GM23338 (cell line): ENCODE measurements around the gene GLRA1. TPM values are rescaled to one million over a fixed set of nuclear protein-coding genes. Genes with fewer than 3 reads are reported as not detected.

ENCODE experiments used
- CREB1 ChIP-seq: fragments of 250-450 bp; sonication (Bioruptor Pico); IDR thresholded peaks from 2 replicates; pipeline ENCODE4 v1.5.0; 2020; ENCODE audit warnings: low read depth, mild to moderate bottlenecking, moderate library complexity
- CTCF ChIP-seq, 2 experiments: fragments of 200-600 bp in 1 of 2; sonication (generic) in 1 of 2; conservative IDR thresholded peaks; 2 replicates each; pipeline versions ENCODE4 v1.5.1 to v1.6.1; 2016 to 2017; ENCODE audit warnings: antibody characterized with exemption in 2 of 2, low read depth in 2 of 2, mild to moderate bottlenecking in 2 of 2, moderate library complexity in 1 of 2
- EZH2 ChIP-seq: fragments of 200-600 bp; sonication (generic); IDR thresholded peaks from one replicate; pipeline ENCODE4 v1.8.0; 2017; ENCODE audit warnings: antibody characterized with exemption, mild to moderate bottlenecking, low read depth; ENCODE audit not compliant: unreplicated experiment
- EZH2phosphoT487 ChIP-seq: fragments of 200-600 bp; sonication (generic); IDR thresholded peaks from one replicate; pipeline ENCODE4 v1.8.1; 2018; ENCODE audit warnings: antibody characterized with exemption; ENCODE audit not compliant: unreplicated experiment
- JUNB ChIP-seq: IDR thresholded peaks from one replicate; pipeline ENCODE4 v1.6.1; 2016; ENCODE audit warnings: antibody characterized with exemption; ENCODE audit not compliant: unreplicated experiment
- NANOG ChIP-seq: IDR thresholded peaks from 2 replicates; pipeline ENCODE4 v1.6.1; 2016; ENCODE audit warnings: antibody characterized with exemption, borderline replicate concordance
- POLR2AphosphoS5 ChIP-seq: IDR thresholded peaks from 2 replicates; pipeline ENCODE4 v1.6.1; 2016; ENCODE audit warnings: antibody characterized with exemption, low read depth
- STAT1 ChIP-seq: IDR thresholded peaks from one replicate; pipeline ENCODE4 v1.6.1; 2016; ENCODE audit warnings: antibody characterized with exemption; ENCODE audit not compliant: unreplicated experiment
- ZNF114 ChIP-seq: fragments of 250-450 bp; sonication (Bioruptor Pico); IDR thresholded peaks from 2 replicates; pipeline ENCODE4 v1.5.0; 2020; ENCODE audit warnings: mild to moderate bottlenecking, moderate library complexity
- ZNF331 ChIP-seq: fragments of 250-450 bp; sonication (Bioruptor Pico); IDR thresholded peaks from 2 replicates; pipeline ENCODE4 v1.5.0; 2020; ENCODE audit warnings: low read depth, mild to moderate bottlenecking, moderate library complexity
- polyA plus RNA-seq: library from polyadenylated mRNA; unstranded; fragments of >200 nt; fragmentation: Nextera tagmentation; extraction: Ambion mirVana; gene quantifications from 2 replicates; pipeline ENCODE4 v1.2.1, GENCODE V29; 2016
- total RNA-seq: library from RNA; depleted of rRNA; stranded (reverse); fragments of >200 nt; shearing (Covaris generic); gene quantifications from 2 replicates; pipeline ENCODE4 v1.2.3, GENCODE V29; 2014
- TF ChIP-seq, protein P1 (sequence below): fragments of 250-450 bp; sonication (Bioruptor Pico); IDR thresholded peaks from 2 replicates; pipeline ENCODE4 v1.5.0; 2020; ENCODE audit warnings: mild to moderate bottlenecking, moderate library complexity

GLRA1 gene
- total and polyA plus RNA-seq, 2 experiments from 2014 or later = not detected

DNA sequence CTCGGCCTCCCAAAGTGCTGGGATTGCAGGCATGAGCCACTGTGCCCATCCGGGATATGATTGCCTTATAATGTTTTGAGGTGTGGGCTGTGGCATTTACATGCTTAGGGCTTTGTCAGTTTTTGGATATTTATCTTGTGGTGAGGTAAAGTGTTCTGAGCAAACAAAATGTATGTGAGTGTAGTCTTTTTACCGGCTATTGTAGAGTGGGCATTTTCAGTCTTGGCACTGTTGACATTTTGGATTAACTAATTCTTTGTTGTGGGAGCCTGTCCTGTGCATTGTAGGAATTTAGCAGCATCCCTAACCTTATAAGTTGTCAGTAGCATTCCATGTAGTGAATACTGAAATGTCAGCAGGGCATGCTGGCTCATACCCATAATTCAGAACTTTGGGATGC is 131.3 kb downstream of the GLRA1 start (continued):
- TF ChIP-seq, protein P1, sequence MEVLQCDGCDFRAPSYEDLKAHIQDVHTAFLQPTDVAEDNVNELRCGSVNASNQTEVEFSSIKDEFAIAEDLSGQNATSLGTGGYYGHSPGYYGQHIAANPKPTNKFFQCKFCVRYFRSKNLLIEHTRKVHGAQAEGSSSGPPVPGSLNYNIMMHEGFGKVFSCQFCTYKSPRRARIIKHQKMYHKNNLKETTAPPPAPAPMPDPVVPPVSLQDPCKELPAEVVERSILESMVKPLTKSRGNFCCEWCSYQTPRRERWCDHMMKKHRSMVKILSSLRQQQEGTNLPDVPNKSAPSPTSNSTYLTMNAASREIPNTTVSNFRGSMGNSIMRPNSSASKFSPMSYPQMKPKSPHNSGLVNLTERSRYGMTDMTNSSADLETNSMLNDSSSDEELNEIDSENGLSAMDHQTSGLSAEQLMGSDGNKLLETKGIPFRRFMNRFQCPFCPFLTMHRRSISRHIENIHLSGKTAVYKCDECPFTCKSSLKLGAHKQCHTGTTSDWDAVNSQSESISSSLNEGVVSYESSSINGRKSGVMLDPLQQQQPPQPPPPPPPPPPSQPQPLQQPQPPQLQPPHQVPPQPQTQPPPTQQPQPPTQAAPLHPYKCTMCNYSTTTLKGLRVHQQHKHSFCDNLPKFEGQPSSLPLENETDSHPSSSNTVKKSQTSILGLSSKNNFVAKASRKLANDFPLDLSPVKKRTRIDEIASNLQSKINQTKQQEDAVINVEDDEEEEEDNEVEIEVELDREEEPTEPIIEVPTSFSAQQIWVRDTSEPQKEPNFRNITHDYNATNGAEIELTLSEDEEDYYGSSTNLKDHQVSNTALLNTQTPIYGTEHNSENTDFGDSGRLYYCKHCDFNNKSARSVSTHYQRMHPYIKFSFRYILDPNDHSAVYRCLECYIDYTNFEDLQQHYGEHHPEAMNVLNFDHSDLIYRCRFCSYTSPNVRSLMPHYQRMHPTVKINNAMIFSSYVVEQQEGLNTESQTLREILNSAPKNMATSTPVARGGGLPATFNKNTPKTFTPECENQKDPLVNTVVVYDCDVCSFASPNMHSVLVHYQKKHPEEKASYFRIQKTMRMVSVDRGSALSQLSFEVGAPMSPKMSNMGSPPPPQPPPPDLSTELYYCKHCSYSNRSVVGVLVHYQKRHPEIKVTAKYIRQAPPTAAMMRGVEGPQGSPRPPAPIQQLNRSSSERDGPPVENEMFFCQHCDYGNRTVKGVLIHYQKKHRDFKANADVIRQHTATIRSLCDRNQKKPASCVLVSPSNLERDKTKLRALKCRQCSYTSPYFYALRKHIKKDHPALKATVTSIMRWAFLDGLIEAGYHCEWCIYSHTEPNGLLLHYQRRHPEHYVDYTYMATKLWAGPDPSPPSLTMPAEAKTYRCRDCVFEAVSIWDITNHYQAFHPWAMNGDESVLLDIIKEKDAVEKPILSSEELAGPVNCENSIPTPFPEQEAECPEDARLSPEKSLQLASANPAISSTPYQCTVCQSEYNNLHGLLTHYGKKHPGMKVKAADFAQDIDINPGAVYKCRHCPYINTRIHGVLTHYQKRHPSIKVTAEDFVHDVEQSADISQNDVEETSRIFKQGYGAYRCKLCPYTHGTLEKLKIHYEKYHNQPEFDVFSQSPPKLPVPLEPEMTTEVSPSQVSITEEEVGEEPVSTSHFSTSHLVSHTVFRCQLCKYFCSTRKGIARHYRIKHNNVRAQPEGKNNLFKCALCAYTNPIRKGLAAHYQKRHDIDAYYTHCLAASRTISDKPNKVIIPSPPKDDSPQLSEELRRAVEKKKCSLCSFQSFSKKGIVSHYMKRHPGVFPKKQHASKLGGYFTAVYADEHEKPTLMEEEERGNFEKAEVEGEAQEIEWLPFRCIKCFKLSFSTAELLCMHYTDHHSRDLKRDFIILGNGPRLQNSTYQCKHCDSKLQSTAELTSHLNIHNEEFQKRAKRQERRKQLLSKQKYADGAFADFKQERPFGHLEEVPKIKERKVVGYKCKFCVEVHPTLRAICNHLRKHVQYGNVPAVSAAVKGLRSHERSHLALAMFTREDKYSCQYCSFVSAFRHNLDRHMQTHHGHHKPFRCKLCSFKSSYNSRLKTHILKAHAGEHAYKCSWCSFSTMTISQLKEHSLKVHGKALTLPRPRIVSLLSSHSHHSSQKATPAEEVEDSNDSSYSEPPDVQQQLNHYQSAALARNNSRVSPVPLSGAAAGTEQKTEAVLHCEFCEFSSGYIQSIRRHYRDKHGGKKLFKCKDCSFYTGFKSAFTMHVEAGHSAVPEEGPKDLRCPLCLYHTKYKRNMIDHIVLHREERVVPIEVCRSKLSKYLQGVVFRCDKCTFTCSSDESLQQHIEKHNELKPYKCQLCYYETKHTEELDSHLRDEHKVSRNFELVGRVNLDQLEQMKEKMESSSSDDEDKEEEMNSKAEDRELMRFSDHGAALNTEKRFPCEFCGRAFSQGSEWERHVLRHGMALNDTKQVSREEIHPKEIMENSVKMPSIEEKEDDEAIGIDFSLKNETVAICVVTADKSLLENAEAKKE (CRISPR knock-in tag) = no peak
- TF ChIP-seq CREB1 (CRISPR knock-in tag) (no peak), EZH2phosphoT487 (no peak), CTCF (conservative IDR thresholded peaks at IDR 0.05; ENCODE audit: low read depth in 2 of 2) (no peak), EZH2 (no peak), STAT1 (no peak), NANOG (no peak), ZNF114 (CRISPR knock-in tag) (no peak), POLR2AphosphoS5 (no peak), ZNF331 (no peak), JUNB (no peak)
